Measurements from ENCODE around the gene TPRG1L. TPM values are rescaled to one million over a fixed set of nuclear protein-coding genes. Genes with fewer than 3 reads are reported as not detected.

Gene TPRG1L
- total RNA-seq, 1 donor from 2014 or later, result 47.5 TPM

GRCh38 chr1:3674100-3675094, 49.6 kb downstream of the TPRG1L start:
- TF ChIP-seq, protein P1, sequence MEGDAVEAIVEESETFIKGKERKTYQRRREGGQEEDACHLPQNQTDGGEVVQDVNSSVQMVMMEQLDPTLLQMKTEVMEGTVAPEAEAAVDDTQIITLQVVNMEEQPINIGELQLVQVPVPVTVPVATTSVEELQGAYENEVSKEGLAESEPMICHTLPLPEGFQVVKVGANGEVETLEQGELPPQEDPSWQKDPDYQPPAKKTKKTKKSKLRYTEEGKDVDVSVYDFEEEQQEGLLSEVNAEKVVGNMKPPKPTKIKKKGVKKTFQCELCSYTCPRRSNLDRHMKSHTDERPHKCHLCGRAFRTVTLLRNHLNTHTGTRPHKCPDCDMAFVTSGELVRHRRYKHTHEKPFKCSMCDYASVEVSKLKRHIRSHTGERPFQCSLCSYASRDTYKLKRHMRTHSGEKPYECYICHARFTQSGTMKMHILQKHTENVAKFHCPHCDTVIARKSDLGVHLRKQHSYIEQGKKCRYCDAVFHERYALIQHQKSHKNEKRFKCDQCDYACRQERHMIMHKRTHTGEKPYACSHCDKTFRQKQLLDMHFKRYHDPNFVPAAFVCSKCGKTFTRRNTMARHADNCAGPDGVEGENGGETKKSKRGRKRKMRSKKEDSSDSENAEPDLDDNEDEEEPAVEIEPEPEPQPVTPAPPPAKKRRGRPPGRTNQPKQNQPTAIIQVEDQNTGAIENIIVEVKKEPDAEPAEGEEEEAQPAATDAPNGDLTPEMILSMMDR (IDR thresholded peaks at IDR 0.05), result no peak
- H3K36me3 ChIP-seq, result no peaks in the 10 kb centered on the region
- intact Hi-C loops (cut with DNase I), result no loop called here
- H3K9me3 ChIP-seq, result no peaks in the 10 kb centered on the region
- no peak overlapping the region for H3K27ac ChIP-seq
- ATAC-seq (peak; percentile 14), DNase-seq (no peak)
- peaks cover 5% of the 10 kb centered on the region for H3K4me1 ChIP-seq
- no peak overlapping the region for H3K4me3 ChIP-seq
- no peaks in the 10 kb centered on the region for H3K27me3 ChIP-seq

- no peaks in the 10 kb centered on the region for H3K36me3 ChIP-seq
- no peaks in the 10 kb centered on the region for H3K9me3 ChIP-seq
- no peak overlapping the region for H3K27ac ChIP-seq
- no peaks in the 10 kb centered on the region for H3K27me3 ChIP-seq
- no peak for ATAC-seq
- no peak overlapping the region for H3K4me3 ChIP-seq
- TF ChIP-seq, protein P1 (IDR thresholded peaks at IDR 0.05), result no peak
- intact Hi-C loops (cut with DNase I), result no loop called here
- DNase-seq, result no peak
- H3K4me1 ChIP-seq, result peaks cover 5% of the 10 kb centered on the region
Measured at GRCh38 chr1:3675436-3675835, 50.6 kb downstream of the TPRG1L start.

DNA sequence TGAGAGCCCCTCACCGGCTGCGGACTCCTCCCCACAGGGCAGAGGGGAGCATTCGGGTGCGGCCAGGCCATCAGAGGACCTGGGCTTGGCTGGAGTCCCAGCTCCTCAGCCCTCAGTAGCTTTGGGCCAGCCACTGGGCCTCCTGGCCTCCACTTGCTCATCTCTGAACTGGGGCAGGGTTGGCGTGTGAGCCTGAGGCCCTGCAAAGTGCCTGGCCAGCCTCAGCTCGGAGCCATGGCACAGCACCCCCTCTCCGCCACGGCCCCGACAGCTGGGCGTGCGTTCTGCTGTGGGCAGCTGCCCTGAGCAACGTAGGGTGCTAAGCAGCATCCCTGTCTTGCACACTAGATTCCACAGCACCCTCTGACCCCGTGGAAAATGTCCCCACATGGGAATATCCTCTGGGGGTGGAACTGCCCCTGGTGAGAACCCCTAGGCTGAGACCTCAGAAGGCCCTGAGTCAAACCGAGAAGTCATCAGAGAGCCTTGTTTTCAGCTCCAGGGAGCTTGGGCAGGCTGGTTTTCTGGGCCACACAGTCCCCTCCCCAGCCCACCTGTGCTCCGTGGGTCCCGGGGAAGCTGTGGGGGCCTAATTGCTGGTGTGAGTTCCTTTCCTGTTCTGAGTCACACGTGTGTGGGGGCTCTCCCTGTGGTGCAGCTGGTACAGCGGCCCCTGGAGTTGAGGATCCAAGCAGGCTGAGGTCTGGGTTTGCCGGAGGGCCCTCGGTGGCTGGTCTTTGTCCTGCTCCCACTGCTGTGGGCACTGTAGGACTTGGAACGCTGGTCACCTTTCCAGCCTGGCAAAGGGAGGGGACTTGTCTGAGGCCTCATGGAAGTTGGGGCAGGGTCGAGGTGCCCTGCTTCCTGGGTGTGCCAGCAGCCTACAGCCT, 52.0 kb downstream of the TPRG1L start:
- H3K4me3 ChIP-seq, result no peak overlapping the region
- TF ChIP-seq, protein P1 (IDR thresholded peaks at IDR 0.05), result no peak
- H3K27me3 ChIP-seq, result no peaks in the 10 kb centered on the region
- no peaks in the 10 kb centered on the region for H3K36me3 ChIP-seq
- no peaks in the 10 kb centered on the region for H3K9me3 ChIP-seq
- H3K27ac ChIP-seq, result peak overlapping the region; percentile 1
- peaks cover 5% of the 10 kb centered on the region for H3K4me1 ChIP-seq
- DNase-seq, result no peak
- no peak for ATAC-seq
- intact Hi-C loops (cut with DNase I), result no loop called here

GRCh38 chr1:3677484-3677883, 52.7 kb downstream of the TPRG1L start:
- DNase-seq (no peak), ATAC-seq (no peak)
- H3K9me3 ChIP-seq, result no peaks in the 10 kb centered on the region
- no peaks in the 10 kb centered on the region for H3K27me3 ChIP-seq
- H3K4me1 ChIP-seq, result peaks cover 5% of the 10 kb centered on the region
- TF ChIP-seq, protein P1 (IDR thresholded peaks at IDR 0.05), result no peak
- peak overlapping the region; percentile 1 for H3K27ac ChIP-seq
- no peaks in the 10 kb centered on the region for H3K36me3 ChIP-seq
- intact Hi-C loops (cut with DNase I), result no loop called here
- H3K4me3 ChIP-seq, result no peak overlapping the region

DNA sequence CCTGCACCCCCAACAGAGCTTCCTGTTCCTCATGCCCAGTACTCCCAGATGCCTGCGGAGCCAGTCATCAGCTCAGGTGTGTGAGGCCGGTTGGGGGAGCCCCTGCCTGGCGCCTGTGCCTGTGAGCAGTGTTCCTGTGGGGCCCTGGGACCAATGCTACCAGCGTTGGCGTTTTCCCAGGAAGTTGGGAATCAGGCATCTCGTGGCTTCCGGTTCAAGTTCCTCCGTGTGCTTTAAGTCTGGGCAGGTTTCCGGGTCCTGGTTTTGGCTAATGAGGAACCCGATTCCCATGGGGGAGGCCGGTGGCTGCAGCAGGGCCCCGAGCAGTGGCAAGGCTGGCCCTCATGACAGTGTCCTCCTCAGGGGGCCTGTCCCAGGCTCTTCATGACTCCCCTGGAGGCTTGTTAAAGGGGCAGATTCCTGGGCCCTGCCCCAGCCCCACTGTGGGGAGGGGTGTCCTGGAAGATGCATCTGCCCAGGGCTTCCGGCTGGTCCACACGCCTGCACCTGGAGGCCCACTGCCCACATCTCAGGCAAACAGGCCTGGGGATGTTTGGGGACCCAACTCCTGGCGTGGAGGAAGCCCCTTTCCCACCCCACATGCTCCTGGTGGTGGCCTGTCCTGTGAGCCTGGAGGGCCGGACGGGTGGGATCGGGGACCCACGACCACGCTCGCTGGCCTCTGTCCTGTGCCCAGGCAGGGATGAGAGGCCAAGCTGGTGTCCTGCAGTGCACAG, 53.7 kb downstream of the TPRG1L start:
- Histone ChIP-seq H3K27me3 (no peaks in the 10 kb centered on the region), H3K27ac (no peak overlapping the region), H3K4me3 (no peak overlapping the region), H3K36me3 (no peaks in the 10 kb centered on the region), H3K9me3 (no peaks in the 10 kb centered on the region), H3K4me1 (peaks cover 5% of the 10 kb centered on the region)
- DNase-seq (no peak), ATAC-seq (no peak)
- intact Hi-C loops (cut with DNase I), result no loop called here
- TF ChIP-seq, protein P1 (IDR thresholded peaks at IDR 0.05), result no peak

Measured in upper lobe of right lung (tissue), 1 donor.